K562 (cell line): ENCODE data around the gene PCSK5. TPM values are rescaled to one million over a fixed set of nuclear protein-coding genes. Genes with fewer than 3 reads are reported as not detected.

Source experiments
- ATAC-seq: fragments of 200-7000 bp; cut with Tn5 transposase; 3 replicates; pipeline ENCODE4 v1.9.1; 2020; ENCODE audit warnings: moderate library complexity
- BruUV-seq: library from RNA; stranded (reverse); fragments of 400-500 nt; replicated peaks from 2 replicates; lab custom pipeline; 2021; lab: Mats Ljungman, UMichigan
- CTCF ChIA-PET: fragments of 300-600 bp; formaldehyde crosslinking; extraction: SDS; loops from one replicate; lab custom pipeline; 2021; ENCODE audit warnings: low intra/inter-chr PET ratio; lab: Yijun Ruan, JAX
- POLR2A ChIA-PET: fragments of 300-600, 350-650 bp; sonication (Branson Sonifier 250); formaldehyde crosslinking; extraction: SDS; loops from one replicate; lab custom pipeline; 2021; ENCODE audit warnings: antibody characterized with exemption, inconsistent platforms; lab: Yijun Ruan, JAX
- DNase-seq, 4 experiments: peaks; one replicate each; pipeline versions ENCODE4 v3.0.0 to v3.0.0-alpha.2; 2011 to 2018; ENCODE audit warnings: low spot score in 3 of 4, mixed read lengths in 3 of 4; ENCODE audit errors: extremely low read depth in 1 of 4
- FAIRE-seq: peaks from 2 replicates; lab custom pipeline; 2011; peaks lifted over from hg19 to GRCh38; lab: Jason Lieb, UNC
- H2AFZ ChIP-seq: 2 replicates; pipeline ENCODE4 v1.6.0; 2011; ENCODE audit warnings: low read depth, low read length, control low read depth, inconsistent platforms
- H3K27ac ChIP-seq: fragments of 200-600 bp; 3 replicates; pipeline ENCODE4 v1.8.0; 2011; ENCODE audit warnings: low read depth, mild to moderate bottlenecking, control low read depth, inconsistent platforms, low read length, moderate library complexity, mixed read lengths; ENCODE audit errors: extremely low read depth
- H3K27me3 ChIP-seq, 2 experiments: fragments of 300-600 bp in 1 of 2; 2 replicates in 1 of 2; 3 replicates in 1 of 2; pipeline versions ENCODE4 v1.6.0 to v1.8.0; 2011; ENCODE audit warnings: inconsistent platforms in 2 of 2, low read length in 2 of 2, mild to moderate bottlenecking in 1 of 2, mixed read lengths in 1 of 2, moderate library complexity in 1 of 2; ENCODE audit not compliant: control insufficient read depth in 2 of 2, insufficient read depth in 2 of 2
- H3K36me3 ChIP-seq: fragments of 300-600 bp; 3 replicates; pipeline ENCODE4 v1.8.0; 2011; ENCODE audit warnings: mild to moderate bottlenecking, low read length, inconsistent platforms; ENCODE audit not compliant: control insufficient read depth, insufficient read depth
- H3K4me1 ChIP-seq, 2 experiments: fragments of 200-600 bp in 1 of 2; replicated peaks in 1 of 2; 2 replicates in 1 of 2; 3 replicates in 1 of 2; pipeline versions ENCODE4 v1.5.1 to v1.8.0; 2011; ENCODE audit warnings: inconsistent platforms in 2 of 2, low read length in 2 of 2, mild to moderate bottlenecking in 1 of 2, mixed read lengths in 1 of 2, moderate library complexity in 1 of 2; ENCODE audit not compliant: control insufficient read depth in 2 of 2, insufficient read depth in 2 of 2
- H3K4me2 ChIP-seq: 2 replicates; pipeline ENCODE4 v1.6.1; 2011; ENCODE audit warnings: low read length, control low read depth, inconsistent platforms, mixed read lengths; ENCODE audit not compliant: insufficient read depth
- H3K4me3 ChIP-seq: fragments of 200-600 bp; sonication (generic), shearing (Covaris generic); 2 replicates; pipeline ENCODE4 v1.5.1; 2016; ENCODE audit warnings: control low read depth, inconsistent platforms
- H3K79me2 ChIP-seq: fragments of 200-600 bp; 3 replicates; pipeline ENCODE4 v1.8.0; 2011; ENCODE audit warnings: low read length, inconsistent platforms; ENCODE audit not compliant: control insufficient read depth, insufficient read depth
- H3K9ac ChIP-seq, 2 experiments: 2 replicates each; pipeline versions ENCODE4 v1.6.0 to v1.6.1; 2011; ENCODE audit warnings: low read depth in 2 of 2, low read length in 2 of 2, control low read depth in 1 of 2, inconsistent platforms in 1 of 2, mild to moderate bottlenecking in 1 of 2, mixed read lengths in 1 of 2; ENCODE audit not compliant: insufficient read depth in 1 of 2
- H3K9me1 ChIP-seq: one replicate; pipeline ENCODE4 v1.6.0; 2011; ENCODE audit warnings: inconsistent platforms, mild to moderate bottlenecking, low read length, moderate library complexity; ENCODE audit not compliant: control insufficient read depth, insufficient read depth
- H3K9me3 ChIP-seq: replicated peaks from 2 replicates; pipeline ENCODE4 v1.5.1; 2011; ENCODE audit warnings: low read depth, low read length, inconsistent platforms; ENCODE audit not compliant: control insufficient read depth, insufficient read depth
- H4K20me1 ChIP-seq: replicated peaks from 2 replicates; pipeline ENCODE4 v1.6.1; 2011; ENCODE audit warnings: low read length, inconsistent platforms, mixed read lengths; ENCODE audit not compliant: control insufficient read depth, insufficient read depth
- CREM ChIP-seq: IDR thresholded peaks from 2 replicates; pipeline ENCODE4 v1.6.1; 2014; ENCODE audit warnings: antibody characterized with exemption, low read depth
- FOXM1 ChIP-seq, 2 experiments: fragments of 450-650 bp in 1 of 2; sonication (generic) in 1 of 2; formaldehyde crosslinking in 1 of 2; IDR thresholded peaks; 2 replicates each; pipeline versions ENCODE4 v1.6.1 to v1.9.0; 2017 to 2022; ENCODE audit warnings: low read depth in 2 of 2, mild to moderate bottlenecking in 2 of 2, missing genetic modification reagents in 1 of 2, moderate library complexity in 1 of 2
- KLF13 ChIP-seq: fragments of 450-650 bp; IDR thresholded peaks from 2 replicates; pipeline ENCODE4 v1.6.1; 2016; ENCODE audit warnings: missing genetic modification characterization, low read depth, mild to moderate bottlenecking, missing compliant biosample characterization, moderate library complexity, borderline replicate concordance
- NCOA6 ChIP-seq: fragments of 450-650 bp; IDR thresholded peaks from 2 replicates; pipeline ENCODE4 v1.6.1; 2017; ENCODE audit warnings: mild to moderate bottlenecking
- NELFE ChIP-seq: IDR thresholded peaks from 2 replicates; pipeline ENCODE4 v1.6.1; 2011; ENCODE audit warnings: mild to moderate bottlenecking; ENCODE audit not compliant: insufficient read depth, insufficient read length
- ZEB2 ChIP-seq: fragments of 450-650 bp; IDR thresholded peaks from 2 replicates; pipeline ENCODE4 v1.6.1; 2016
- ZNF699 ChIP-seq: fragments of 250-450 bp; sonication (Bioruptor Pico); IDR thresholded peaks from 2 replicates; pipeline ENCODE4 v1.8.0; 2021; ENCODE audit warnings: mild to moderate bottlenecking, moderate library complexity; ENCODE audit not compliant: insufficient replicate concordance
- WGBS: fragments of 100-300 bp; shearing (Covaris generic); methylation state at CpG from one replicate; pipeline ENCODE4 v1.1.6; 2016; ENCODE audit warnings: low coverage, mixed read lengths; ENCODE audit not compliant: insufficient coverage; ENCODE audit errors: missing lambda C conversion rate; 5-methylcytosine and 5-hydroxymethylcytosine counted together
- in situ Hi-C: fragments of 300-500 bp; cut with MboI; formaldehyde crosslinking; loops from 4 replicates; pipeline ENCODE4 v1.15.0; 2018; ENCODE audit warnings: inconsistent platforms, mixed read lengths
- intact Hi-C: fragments of 100-400 bp; cut with micrococcal nuclease; formaldehyde crosslinking; loops from 2 replicates; pipeline ENCODE4 v1.14.2; 2022
- polyA plus RNA-seq, 8 experiments: library from polyadenylated mRNA; depleted of rRNA in 4 of 8; stranded (reverse) in 5 of 8; unstranded in 3 of 8; fragments of >200 nt; fragmentation: Nextera tagmentation in 2 of 8; fragmentation: Illumina TruSeq in 1 of 8; extraction: Ambion mirVana in 2 of 8; extraction: Trizol in 1 of 8; gene quantifications; 2 replicates each; pipeline versions ENCODE4 v1.2.1 to v1.2.3, GENCODE V29; 2011 to 2014; ENCODE audit warnings: inconsistent platforms in 1 of 8, missing spikeins in 1 of 8
- total RNA-seq, 7 experiments: library from RNA; depleted of rRNA in 6 of 7; stranded (reverse); fragments of >200 nt in 6 of 7; fragmentation: Illumina TruSeq in 2 of 7; extraction: Trizol in 2 of 7; gene quantifications; 2 replicates each; pipeline versions ENCODE4 v1.2.1 to v1.2.3, GENCODE V29; 2011 to 2021; ENCODE audit warnings: low replicate concordance in 1 of 7
- TF ChIP-seq, protein P1 (sequence below): fragments of 200-800 bp; sonication (Bioruptor generic); IDR thresholded peaks from 2 replicates; pipeline ENCODE4 v1.6.1; 2017; ENCODE audit warnings: missing genetic modification characterization, missing compliant biosample characterization
- TF ChIP-seq, protein P2 (sequence below): sonication (generic); formaldehyde crosslinking; IDR thresholded peaks from 2 replicates; pipeline ENCODE4 v1.8.0; 2023; ENCODE audit warnings: mild to moderate bottlenecking, missing genetic modification reagents
- TF ChIP-seq, protein P3 (sequence below): fragments of 250-450 bp; sonication (Bioruptor Pico); IDR thresholded peaks from 2 replicates; pipeline ENCODE4 v1.9.0; 2021; ENCODE audit warnings: mild to moderate bottlenecking, inconsistent platforms

The PCSK5 gene
- total and polyA plus RNA-seq, 9 of the 15 experiments (the other 6 are each of a cell fraction or from before 2014, with no cell fraction given), result not detected

DNA sequence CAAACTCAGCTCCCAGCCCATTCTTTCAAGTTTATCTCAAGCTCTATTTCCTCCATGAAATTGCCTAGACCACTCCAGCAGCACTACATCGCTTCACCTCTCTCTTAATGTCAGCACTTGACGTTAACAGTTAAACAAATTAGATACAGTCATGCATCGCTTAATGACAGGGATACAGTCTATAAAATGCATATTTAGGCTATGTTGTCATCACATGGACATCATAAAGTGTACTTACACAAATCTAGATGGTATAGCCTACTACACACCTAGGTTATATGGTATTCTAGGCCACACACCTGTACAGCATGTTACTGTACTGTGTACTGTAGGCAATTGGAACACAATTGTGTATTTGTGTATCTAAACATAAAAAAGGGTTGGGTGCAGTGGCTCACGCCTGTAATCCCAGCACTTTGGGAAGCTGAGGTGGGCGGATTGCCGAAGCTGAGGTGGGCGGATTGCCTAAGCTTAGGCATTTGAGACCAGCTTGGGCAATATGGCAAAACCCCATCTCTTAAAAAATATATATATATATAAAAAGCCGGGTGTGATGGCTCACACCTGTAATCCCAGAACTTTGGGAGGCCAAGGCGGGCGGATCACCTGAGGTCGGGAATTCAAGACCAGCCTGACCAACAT, 13.4 kb upstream of the PCSK5 start:
- Histone ChIP-seq H2AFZ (no peak overlapping the region), H3K9me1 (no peaks in the 10 kb centered on the region), H3K4me2 (no peak overlapping the region), H3K4me1 (no peaks in the 10 kb centered on the region), H4K20me1 (no peaks in the 10 kb centered on the region), H3K27ac (no peak overlapping the region), H3K9me3 (no peaks in the 10 kb centered on the region), H3K36me3 (no peaks in the 10 kb centered on the region), H3K9ac (no peak overlapping the region), H3K79me2 (no peaks in the 10 kb centered on the region), H3K4me3 (no peak overlapping the region), H3K27me3 (no peaks in the 10 kb centered on the region)
- FAIRE-seq (no peak), ATAC-seq (no peak), DNase-seq (no peak)
- in situ Hi-C loops, result no loop called here
- WGBS, result 1% methylated on average over 10 of the region's 11 CpGs
- BruUV-seq, result no TSS peak
- ChIA-PET POLR2A (no interaction called here), CTCF (no interaction called here)
- intact Hi-C loops, result no loop called here
- TF ChIP-seq ZEB2 (no peak), NCOA6 (no peak), NELFE (no peak), CREM (no peak), FOXM1 (IDR thresholded peaks at IDR 0.05; ENCODE audit: low read depth) (no peak), FOXM1 (CRISPR knock-in tag; IDR thresholded peaks at IDR 0.05; ENCODE audit: low read depth) (no peak), KLF13 (tag) (no peak), ZNF699 (no peak)
- TF ChIP-seq, protein P1, sequence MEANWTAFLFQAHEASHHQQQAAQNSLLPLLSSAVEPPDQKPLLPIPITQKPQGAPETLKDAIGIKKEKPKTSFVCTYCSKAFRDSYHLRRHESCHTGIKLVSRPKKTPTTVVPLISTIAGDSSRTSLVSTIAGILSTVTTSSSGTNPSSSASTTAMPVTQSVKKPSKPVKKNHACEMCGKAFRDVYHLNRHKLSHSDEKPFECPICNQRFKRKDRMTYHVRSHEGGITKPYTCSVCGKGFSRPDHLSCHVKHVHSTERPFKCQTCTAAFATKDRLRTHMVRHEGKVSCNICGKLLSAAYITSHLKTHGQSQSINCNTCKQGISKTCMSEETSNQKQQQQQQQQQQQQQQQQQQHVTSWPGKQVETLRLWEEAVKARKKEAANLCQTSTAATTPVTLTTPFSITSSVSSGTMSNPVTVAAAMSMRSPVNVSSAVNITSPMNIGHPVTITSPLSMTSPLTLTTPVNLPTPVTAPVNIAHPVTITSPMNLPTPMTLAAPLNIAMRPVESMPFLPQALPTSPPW (CRISPR knock-in tag), result no peak
- TF ChIP-seq, protein P2, sequence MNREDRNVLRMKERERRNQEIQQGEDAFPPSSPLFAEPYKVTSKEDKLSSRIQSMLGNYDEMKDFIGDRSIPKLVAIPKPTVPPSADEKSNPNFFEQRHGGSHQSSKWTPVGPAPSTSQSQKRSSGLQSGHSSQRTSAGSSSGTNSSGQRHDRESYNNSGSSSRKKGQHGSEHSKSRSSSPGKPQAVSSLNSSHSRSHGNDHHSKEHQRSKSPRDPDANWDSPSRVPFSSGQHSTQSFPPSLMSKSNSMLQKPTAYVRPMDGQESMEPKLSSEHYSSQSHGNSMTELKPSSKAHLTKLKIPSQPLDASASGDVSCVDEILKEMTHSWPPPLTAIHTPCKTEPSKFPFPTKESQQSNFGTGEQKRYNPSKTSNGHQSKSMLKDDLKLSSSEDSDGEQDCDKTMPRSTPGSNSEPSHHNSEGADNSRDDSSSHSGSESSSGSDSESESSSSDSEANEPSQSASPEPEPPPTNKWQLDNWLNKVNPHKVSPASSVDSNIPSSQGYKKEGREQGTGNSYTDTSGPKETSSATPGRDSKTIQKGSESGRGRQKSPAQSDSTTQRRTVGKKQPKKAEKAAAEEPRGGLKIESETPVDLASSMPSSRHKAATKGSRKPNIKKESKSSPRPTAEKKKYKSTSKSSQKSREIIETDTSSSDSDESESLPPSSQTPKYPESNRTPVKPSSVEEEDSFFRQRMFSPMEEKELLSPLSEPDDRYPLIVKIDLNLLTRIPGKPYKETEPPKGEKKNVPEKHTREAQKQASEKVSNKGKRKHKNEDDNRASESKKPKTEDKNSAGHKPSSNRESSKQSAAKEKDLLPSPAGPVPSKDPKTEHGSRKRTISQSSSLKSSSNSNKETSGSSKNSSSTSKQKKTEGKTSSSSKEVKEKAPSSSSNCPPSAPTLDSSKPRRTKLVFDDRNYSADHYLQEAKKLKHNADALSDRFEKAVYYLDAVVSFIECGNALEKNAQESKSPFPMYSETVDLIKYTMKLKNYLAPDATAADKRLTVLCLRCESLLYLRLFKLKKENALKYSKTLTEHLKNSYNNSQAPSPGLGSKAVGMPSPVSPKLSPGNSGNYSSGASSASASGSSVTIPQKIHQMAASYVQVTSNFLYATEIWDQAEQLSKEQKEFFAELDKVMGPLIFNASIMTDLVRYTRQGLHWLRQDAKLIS (CRISPR knock-in tag), result no peak
- TF ChIP-seq, protein P3, sequence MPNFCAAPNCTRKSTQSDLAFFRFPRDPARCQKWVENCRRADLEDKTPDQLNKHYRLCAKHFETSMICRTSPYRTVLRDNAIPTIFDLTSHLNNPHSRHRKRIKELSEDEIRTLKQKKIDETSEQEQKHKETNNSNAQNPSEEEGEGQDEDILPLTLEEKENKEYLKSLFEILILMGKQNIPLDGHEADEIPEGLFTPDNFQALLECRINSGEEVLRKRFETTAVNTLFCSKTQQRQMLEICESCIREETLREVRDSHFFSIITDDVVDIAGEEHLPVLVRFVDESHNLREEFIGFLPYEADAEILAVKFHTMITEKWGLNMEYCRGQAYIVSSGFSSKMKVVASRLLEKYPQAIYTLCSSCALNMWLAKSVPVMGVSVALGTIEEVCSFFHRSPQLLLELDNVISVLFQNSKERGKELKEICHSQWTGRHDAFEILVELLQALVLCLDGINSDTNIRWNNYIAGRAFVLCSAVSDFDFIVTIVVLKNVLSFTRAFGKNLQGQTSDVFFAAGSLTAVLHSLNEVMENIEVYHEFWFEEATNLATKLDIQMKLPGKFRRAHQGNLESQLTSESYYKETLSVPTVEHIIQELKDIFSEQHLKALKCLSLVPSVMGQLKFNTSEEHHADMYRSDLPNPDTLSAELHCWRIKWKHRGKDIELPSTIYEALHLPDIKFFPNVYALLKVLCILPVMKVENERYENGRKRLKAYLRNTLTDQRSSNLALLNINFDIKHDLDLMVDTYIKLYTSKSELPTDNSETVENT (CRISPR knock-in tag), result no peak
